Stimulated activated naive CD4-positive, alpha-beta T cell (primary cell): ENCODE data around the gene NR2C2.
"Not testable (repeated sequence)": the region's sequence is repeated elsewhere in the genome, so short reads cannot be mapped to it uniquely, and the experiment has no call there.

Source experiments
- DNase-seq, 6 experiments: peaks; one replicate each; lab custom pipeline; 2025; lab: John Stamatoyannopoulos, UW

Gene NR2C2

GRCh38 chr3:14959359-14959943 lies 12.1 kb downstream of the NR2C2 start:
- no peak for DNase-seq

- no peak for DNase-seq
Observed at GRCh38 chr3:14962762-14963161, 15.4 kb downstream of the NR2C2 start.

- DNase-seq, result no peak
Observed at GRCh38 chr3:14967285-14967684, 19.9 kb downstream of the NR2C2 start.

GRCh38 chr3:14969671-14970070 lies 22.3 kb downstream of the NR2C2 start:
- no peak for DNase-seq

GRCh38 chr3:14976317-14976716 lies 28.9 kb downstream of the NR2C2 start:
- no peak for DNase-seq

GRCh38 chr3:14980689-14981088 lies 33.3 kb downstream of the NR2C2 start:
- no peak for DNase-seq

- no peak for DNase-seq
Observed at GRCh38 chr3:14984581-14985113, 37.3 kb downstream of the NR2C2 start.

GRCh38 chr3:14988988-14989394 lies 41.6 kb downstream of the NR2C2 start:
- peak in 1 of 6 experiments; percentile 3 for DNase-seq

GRCh38 chr3:14989943-14990779 lies 42.8 kb downstream of the NR2C2 start:
- no peak for DNase-seq

- DNase-seq, result no peak
Observed at GRCh38 chr3:14990780-14991148, 43.4 kb downstream of the NR2C2 start.

GRCh38 chr3:14991151-14991742 lies 43.9 kb downstream of the NR2C2 start:
- no peak for DNase-seq

- DNase-seq, result no peak
Observed at GRCh38 chr3:14991818-14992612, 44.6 kb downstream of the NR2C2 start.

GRCh38 chr3:14997941-14998340 lies 50.6 kb downstream of the NR2C2 start:
- DNase-seq, result no peak

- DNase-seq, result not testable (repeated sequence)
Observed at GRCh38 chr3:14999182-14999581, 51.8 kb downstream of the NR2C2 start.

- DNase-seq, result no peak
Observed at GRCh38 chr3:15007681-15008141, 60.3 kb downstream of the NR2C2 start.

GRCh38 chr3:15009167-15009566 lies 61.8 kb downstream of the NR2C2 start:
- no peak for DNase-seq

- DNase-seq, result no peak
Observed at GRCh38 chr3:15010664-15011063, 63.3 kb downstream of the NR2C2 start.

- no peak for DNase-seq
Observed at GRCh38 chr3:15011174-15011573, 63.8 kb downstream of the NR2C2 start.

- DNase-seq, result no peak
Observed at GRCh38 chr3:15014606-15015328, 67.4 kb downstream of the NR2C2 start.

- no peak for DNase-seq
Observed at GRCh38 chr3:15015456-15015855, 68.1 kb downstream of the NR2C2 start.

- no peak for DNase-seq
Observed at GRCh38 chr3:15017191-15017590, 69.8 kb downstream of the NR2C2 start.
